KMS-11 (cell line): ENCODE measurements around the gene CFAP299.
"Not testable (repeated sequence)": the region's sequence is repeated elsewhere in the genome, so short reads cannot be mapped to it uniquely, and the experiment has no call there.

ENCODE experiments used
- H2AFZ ChIP-seq: fragments of 200-600 bp; sonication (generic); 2 replicates; pipeline ENCODE4 v1.6.1; 2016; ENCODE audit warnings: antibody characterized with exemption, mixed run types, low read depth
- H3K27ac ChIP-seq: fragments of 200-600 bp; sonication (generic); 2 replicates; pipeline ENCODE4 v1.6.1; 2016; ENCODE audit warnings: mild to moderate bottlenecking, mixed run types
- H3K27me3 ChIP-seq: fragments of 200-600 bp; sonication (generic); 2 replicates; pipeline ENCODE4 v1.6.1; 2017; ENCODE audit warnings: mild to moderate bottlenecking, low read depth, mixed run types, moderate library complexity; ENCODE audit not compliant: insufficient read depth
- H3K36me3 ChIP-seq: fragments of 200-600 bp; sonication (generic); 2 replicates; pipeline ENCODE4 v1.6.1; 2017; ENCODE audit warnings: mild to moderate bottlenecking, mixed run types; ENCODE audit not compliant: insufficient read depth
- H3K4me1 ChIP-seq: fragments of 200-600 bp; sonication (generic); 2 replicates; pipeline ENCODE4 v1.6.1; 2016; ENCODE audit warnings: mild to moderate bottlenecking, low read depth, mixed run types; ENCODE audit not compliant: poor library complexity, severe bottlenecking
- H3K4me2 ChIP-seq: fragments of 200-600 bp; sonication (generic); 2 replicates; pipeline ENCODE4 v1.7.0; 2016; ENCODE audit warnings: mild to moderate bottlenecking, mixed run types
- H3K4me3 ChIP-seq: fragments of 200-600 bp; sonication (generic); IDR thresholded peaks from 2 replicates; pipeline ENCODE4 v1.6.1; 2017; ENCODE audit warnings: low read depth, low read length, mixed read lengths; ENCODE audit not compliant: insufficient read depth
- H3K79me2 ChIP-seq: fragments of 200-600 bp; sonication (generic); 2 replicates; pipeline ENCODE4 v1.6.1; 2016; ENCODE audit warnings: low read depth, mixed run types; ENCODE audit not compliant: insufficient read depth
- H3K9ac ChIP-seq: fragments of 200-600 bp; sonication (generic); 2 replicates; pipeline ENCODE4 v1.6.1; 2016; ENCODE audit warnings: mild to moderate bottlenecking, mixed run types
- H4K20me1 ChIP-seq: fragments of 200-600 bp; sonication (generic); 2 replicates; pipeline ENCODE4 v1.6.1; 2016; ENCODE audit warnings: mild to moderate bottlenecking, mixed run types; ENCODE audit not compliant: insufficient read depth
- TF ChIP-seq, protein P1 (sequence below): fragments of 200-600 bp; sonication (generic); conservative IDR thresholded peaks from 2 replicates; pipeline ENCODE4 v1.6.1; 2017; ENCODE audit warnings: low read depth, mild to moderate bottlenecking, antibody characterized with exemption, low read length, moderate library complexity, mixed read lengths

CFAP299 gene

DNA sequence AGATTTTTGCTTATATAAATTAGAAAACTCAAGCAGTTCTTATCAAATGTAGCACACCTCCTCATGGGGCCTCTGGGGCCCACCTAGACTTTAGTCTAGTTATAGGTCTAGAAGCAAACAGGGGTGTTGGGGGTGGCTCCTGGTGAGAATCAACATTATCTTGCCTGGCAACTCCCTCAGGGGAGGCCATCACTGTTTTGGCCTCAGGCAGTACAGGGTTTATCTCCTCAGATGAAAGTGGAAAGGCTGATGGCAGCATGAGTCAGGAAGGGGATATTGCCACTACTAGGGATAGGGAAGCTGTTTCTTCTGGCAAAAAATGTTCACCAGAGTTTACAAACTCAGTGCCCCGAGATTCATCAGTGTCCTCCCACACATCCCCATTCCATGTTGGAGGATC, 462.6 kb downstream of the CFAP299 start:
- Histone ChIP-seq H3K9ac (no peak overlapping the region), H3K27ac (no peak overlapping the region), H3K27me3 (no peaks in the 10 kb centered on the region), H3K4me2 (no peak overlapping the region), H3K4me1 (no peaks in the 10 kb centered on the region), H4K20me1 (no peaks in the 10 kb centered on the region), H3K79me2 (no peaks in the 10 kb centered on the region), H2AFZ (no peak overlapping the region), H3K4me3 (no peak overlapping the region), H3K36me3 (no peaks in the 10 kb centered on the region)
- TF ChIP-seq, protein P1, sequence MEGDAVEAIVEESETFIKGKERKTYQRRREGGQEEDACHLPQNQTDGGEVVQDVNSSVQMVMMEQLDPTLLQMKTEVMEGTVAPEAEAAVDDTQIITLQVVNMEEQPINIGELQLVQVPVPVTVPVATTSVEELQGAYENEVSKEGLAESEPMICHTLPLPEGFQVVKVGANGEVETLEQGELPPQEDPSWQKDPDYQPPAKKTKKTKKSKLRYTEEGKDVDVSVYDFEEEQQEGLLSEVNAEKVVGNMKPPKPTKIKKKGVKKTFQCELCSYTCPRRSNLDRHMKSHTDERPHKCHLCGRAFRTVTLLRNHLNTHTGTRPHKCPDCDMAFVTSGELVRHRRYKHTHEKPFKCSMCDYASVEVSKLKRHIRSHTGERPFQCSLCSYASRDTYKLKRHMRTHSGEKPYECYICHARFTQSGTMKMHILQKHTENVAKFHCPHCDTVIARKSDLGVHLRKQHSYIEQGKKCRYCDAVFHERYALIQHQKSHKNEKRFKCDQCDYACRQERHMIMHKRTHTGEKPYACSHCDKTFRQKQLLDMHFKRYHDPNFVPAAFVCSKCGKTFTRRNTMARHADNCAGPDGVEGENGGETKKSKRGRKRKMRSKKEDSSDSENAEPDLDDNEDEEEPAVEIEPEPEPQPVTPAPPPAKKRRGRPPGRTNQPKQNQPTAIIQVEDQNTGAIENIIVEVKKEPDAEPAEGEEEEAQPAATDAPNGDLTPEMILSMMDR, result no peak

- not testable (repeated sequence) for H2AFZ ChIP-seq, H3K4me2 ChIP-seq, H3K27me3 ChIP-seq, H4K20me1 ChIP-seq, H3K27ac ChIP-seq, H3K36me3 ChIP-seq, H3K4me3 ChIP-seq, H3K79me2 ChIP-seq, H3K4me1 ChIP-seq, H3K9ac ChIP-seq
Observed at GRCh38 chr4:80800719-80801118, 465.2 kb downstream of the CFAP299 start.

DNA sequence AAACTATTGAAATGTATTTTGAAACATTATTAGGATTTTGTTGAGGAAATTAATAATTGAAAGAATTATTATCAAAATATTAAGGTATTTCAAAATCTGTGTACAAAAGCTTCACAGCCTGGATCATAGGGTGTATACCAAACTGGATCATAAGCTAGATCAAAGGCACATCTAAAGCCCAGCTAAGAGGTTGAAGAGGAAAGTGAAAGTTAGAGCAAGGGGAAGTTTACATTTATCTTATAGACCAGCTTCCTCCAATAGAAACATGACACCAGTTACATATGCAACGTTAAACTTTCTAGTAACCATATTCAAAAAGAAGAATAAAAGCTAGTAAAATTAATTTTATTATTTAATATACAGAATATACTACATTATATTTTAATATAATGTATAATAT, 467.8 kb downstream of the CFAP299 start:
- Histone ChIP-seq H3K36me3 (no peaks in the 10 kb centered on the region), H3K27ac (no peak overlapping the region), H3K4me3 (no peak overlapping the region), H4K20me1 (no peaks in the 10 kb centered on the region), H3K79me2 (no peaks in the 10 kb centered on the region), H2AFZ (no peak overlapping the region), H3K27me3 (no peaks in the 10 kb centered on the region), H3K4me1 (no peaks in the 10 kb centered on the region), H3K9ac (no peak overlapping the region), H3K4me2 (no peak overlapping the region)
- TF ChIP-seq, protein P1, result no peak

DNA sequence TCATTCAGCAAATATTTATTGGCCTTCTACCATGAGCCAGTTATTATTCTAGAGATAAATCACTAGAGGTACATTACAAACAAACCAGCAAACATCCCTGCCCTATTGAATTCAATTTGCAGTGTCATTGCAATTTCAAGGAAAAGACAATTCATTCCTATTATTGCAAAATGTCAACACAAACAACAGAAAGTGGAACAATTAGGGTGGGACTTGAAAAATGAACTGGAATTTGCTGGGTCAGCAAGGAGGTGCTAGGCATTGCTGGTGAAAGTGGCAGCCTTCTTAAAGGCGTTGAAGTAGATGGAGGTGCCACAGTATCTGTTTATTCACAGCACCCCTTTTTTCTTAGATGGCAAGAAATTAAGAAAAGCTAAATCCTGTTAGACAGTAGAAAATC, 470.9 kb downstream of the CFAP299 start:
- Histone ChIP-seq H3K4me1 (no peaks in the 10 kb centered on the region), H3K36me3 (no peaks in the 10 kb centered on the region), H3K79me2 (no peaks in the 10 kb centered on the region), H3K4me2 (no peak overlapping the region), H3K9ac (no peak overlapping the region), H3K27me3 (no peaks in the 10 kb centered on the region), H2AFZ (no peak overlapping the region), H3K4me3 (no peak overlapping the region), H4K20me1 (no peaks in the 10 kb centered on the region), H3K27ac (no peak overlapping the region)
- TF ChIP-seq, protein P1, result no peak

- Histone ChIP-seq H3K79me2 (no peaks in the 10 kb centered on the region), H2AFZ (no peak overlapping the region), H3K4me3 (no peak overlapping the region), H3K4me2 (no peak overlapping the region), H3K36me3 (no peaks in the 10 kb centered on the region), H3K9ac (no peak overlapping the region), H3K27ac (no peak overlapping the region), H3K27me3 (no peaks in the 10 kb centered on the region), H3K4me1 (no peaks in the 10 kb centered on the region), H4K20me1 (no peaks in the 10 kb centered on the region)
- TF ChIP-seq, protein P1, result no peak
Observed at GRCh38 chr4:80809039-80809729, 473.7 kb downstream of the CFAP299 start.
